ENCODE measurements around the gene DNAH14.
A peak's percentile ranks its signal among the peaks of the same experiment; 100 is the strongest.

The DNAH14 gene

GRCh38 chr1:225425201-225425786, 495.8 kb downstream of the DNAH14 start:
- Histone ChIP-seq H3K9me3 (ENCODE audit: severe bottlenecking) (no peaks in the 10 kb centered on the region), H3K27me3 (ENCODE audit: insufficient read depth, low read depth, severe bottlenecking) (no peaks in the 10 kb centered on the region), H3K4me3 (ENCODE audit: low read depth, low read length) (no peak overlapping the region), H3K36me3 (peaks cover 4% of the 10 kb centered on the region; the same call in 1 of the 2 replicates), H3K27ac (no peak overlapping the region)
- DNase-seq: no peak
- no peak for TF ChIP-seq CTCF (IDR thresholded peaks at IDR 0.05; ENCODE audit: low read depth, low read length)

GRCh38 chr1:225426395-225427234, 497.1 kb downstream of the DNAH14 start:
- Histone ChIP-seq H3K36me3 (peaks cover 4% of the 10 kb centered on the region; the same call in 1 of the 2 replicates), H3K9me3 (ENCODE audit: severe bottlenecking) (no peaks in the 10 kb centered on the region), H3K27me3 (ENCODE audit: insufficient read depth, low read depth, severe bottlenecking) (no peaks in the 10 kb centered on the region), H3K4me3 (ENCODE audit: low read depth, low read length) (peak overlapping the region; percentile 79), H3K27ac (no peak overlapping the region; the same call in 1 of the 2 replicates)
- TF ChIP-seq CTCF (IDR thresholded peaks at IDR 0.05; ENCODE audit: low read depth, low read length): no peak
- peak; percentile 9 for DNase-seq

GRCh38 chr1:225427235-225428067, 498.0 kb downstream of the DNAH14 start, which contains the start of gene LBR:
Gene LBR, minus strand, starts transcription at chr1:225428038. Its CDS starts 3,963 bp downstream, at chr1:225424075.
- Histone ChIP-seq H3K4me3 (ENCODE audit: low read depth, low read length) (peak within 1 kb of the TSS; percentile 79), H3K36me3 (peaks cover 4% of the 10 kb centered on the region; the same call in 1 of the 2 replicates), H3K27ac (peak within 1 kb of the TSS; percentile 93), H3K9me3 (ENCODE audit: severe bottlenecking) (no peaks in the 10 kb centered on the region), H3K27me3 (ENCODE audit: insufficient read depth, low read depth, severe bottlenecking) (no peaks in the 10 kb centered on the region)
- no peak for TF ChIP-seq CTCF (IDR thresholded peaks at IDR 0.05; ENCODE audit: low read depth, low read length)
- DNase-seq: no peak

- peak overlapping the region; percentile 79 for H3K4me3 ChIP-seq (ENCODE audit: low read depth, low read length)
These were observed 498.8 kb downstream of the DNAH14 start for GRCh38 chr1:225428068-225428880.

More at GRCh38 chr1:225428068-225428880, 498.8 kb downstream of the DNAH14 start:
- H3K27ac ChIP-seq: peak overlapping the region; percentile 93
- DNase-seq: peak; percentile 84
- no peaks in the 10 kb centered on the region for H3K9me3 ChIP-seq (ENCODE audit: severe bottlenecking)
- TF ChIP-seq CTCF (IDR thresholded peaks at IDR 0.05; ENCODE audit: low read depth, low read length): no peak
- no peaks in the 10 kb centered on the region for H3K27me3 ChIP-seq (ENCODE audit: insufficient read depth, low read depth, severe bottlenecking)
- H3K36me3 ChIP-seq: peaks cover 4% of the 10 kb centered on the region; the same call in 1 of the 2 replicates
